HG03108 (cell line): Measurements from ENCODE around the gene ROBO4.

Experiments
- ATAC-seq: cut with Tn5 transposase; IDR thresholded peaks from one replicate; pipeline ENCODE4 v1.9.1; 2021; ENCODE audit warnings: moderate library complexity; ENCODE audit not compliant: unreplicated experiment

The ROBO4 gene

DNA sequence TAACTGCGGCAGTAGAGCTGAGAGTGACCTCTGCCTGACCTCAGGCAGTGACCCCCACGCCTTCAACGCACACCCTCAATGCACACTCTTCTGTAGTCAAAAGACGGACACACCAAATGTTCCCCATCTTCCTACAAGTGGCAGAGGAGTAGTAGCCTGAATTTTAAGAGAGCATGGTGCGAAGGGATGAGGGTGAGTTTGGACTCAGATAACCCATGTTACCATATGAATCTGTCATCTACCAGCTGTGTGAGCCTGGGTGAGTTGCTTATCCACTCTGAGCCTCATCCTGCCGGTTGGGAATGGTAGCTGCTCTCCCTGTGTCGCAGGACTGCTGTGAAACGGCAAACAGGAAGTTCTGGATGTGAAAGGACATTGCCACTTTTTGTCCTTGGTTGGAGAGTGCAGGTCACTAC, 53.0 kb downstream of the ROBO4 start:
- no peak for ATAC-seq

DNA sequence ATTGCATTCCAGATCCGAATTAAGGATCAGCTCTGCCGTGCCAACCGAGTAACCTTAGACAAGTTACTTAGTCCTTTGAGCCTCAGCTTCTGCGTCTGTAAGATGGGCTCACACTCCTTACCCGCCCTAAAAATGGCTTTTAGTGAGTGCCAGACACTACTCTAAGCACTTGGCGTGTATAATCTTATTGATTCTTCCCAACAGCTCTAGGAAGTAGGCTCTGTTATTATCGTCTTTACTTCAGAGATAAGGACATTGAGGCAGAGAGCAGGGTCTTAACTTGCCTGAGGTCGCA, 54.1 kb downstream of the ROBO4 start:
- ATAC-seq = no peak

DNA sequence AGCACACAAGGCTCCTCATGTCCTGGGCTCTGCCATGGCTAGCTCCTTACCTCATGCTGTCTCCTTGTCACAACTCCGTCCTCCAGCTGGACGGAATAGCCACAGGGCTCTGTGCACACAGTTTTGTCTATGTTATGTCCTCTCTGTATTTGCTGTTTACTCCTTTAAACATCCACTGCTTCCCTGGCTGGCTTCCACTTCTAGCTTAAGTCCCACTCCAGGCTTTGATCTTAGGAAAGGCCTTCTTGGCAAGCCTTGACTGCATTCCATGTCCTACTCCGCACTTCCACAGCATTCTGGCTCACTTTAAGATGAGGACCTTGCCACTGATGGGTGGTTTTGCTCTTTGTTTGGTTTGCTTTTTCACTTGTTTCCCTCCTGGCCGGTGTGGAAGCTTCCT, 55.4 kb downstream of the ROBO4 start:
- ATAC-seq = no peak

DNA sequence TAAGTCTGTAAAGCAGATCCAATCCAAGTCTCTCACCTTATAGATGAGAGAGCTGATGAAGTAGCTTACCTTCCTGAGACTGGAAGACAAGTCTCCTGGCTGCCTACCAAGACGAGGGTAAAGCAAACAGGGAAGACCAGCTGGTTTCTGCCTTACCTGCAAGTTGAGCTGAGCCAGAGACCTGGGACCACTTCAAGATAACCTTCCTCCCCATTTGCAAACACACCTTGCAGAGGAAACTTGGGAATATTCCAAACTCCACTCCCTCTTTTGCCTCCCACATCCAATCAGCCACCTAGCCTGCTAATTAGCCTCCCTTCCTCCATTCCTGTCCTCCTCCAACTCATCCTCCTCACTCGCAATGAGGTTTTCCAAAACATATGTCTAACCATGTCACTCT, 55.8 kb downstream of the ROBO4 start:
- ATAC-seq = no peak

DNA sequence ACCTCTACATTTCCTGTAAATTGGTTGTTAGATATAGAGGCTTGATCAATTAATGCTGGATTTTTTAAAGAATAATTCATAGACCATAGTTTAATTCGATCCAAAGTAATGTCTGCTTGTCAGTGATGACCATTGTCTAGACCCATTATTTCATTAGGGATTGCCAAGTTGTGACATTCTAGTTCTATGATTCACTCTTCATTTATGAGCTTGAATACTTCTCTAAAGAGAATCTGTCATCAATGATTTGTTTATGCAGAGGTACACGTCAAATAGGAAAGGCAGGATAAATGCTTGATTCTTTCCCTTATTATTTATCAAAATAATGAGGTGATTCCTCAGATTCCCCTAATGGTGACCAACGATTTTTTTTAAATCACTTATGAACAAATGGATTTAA, 56.5 kb downstream of the ROBO4 start:
- ATAC-seq = no peak

DNA sequence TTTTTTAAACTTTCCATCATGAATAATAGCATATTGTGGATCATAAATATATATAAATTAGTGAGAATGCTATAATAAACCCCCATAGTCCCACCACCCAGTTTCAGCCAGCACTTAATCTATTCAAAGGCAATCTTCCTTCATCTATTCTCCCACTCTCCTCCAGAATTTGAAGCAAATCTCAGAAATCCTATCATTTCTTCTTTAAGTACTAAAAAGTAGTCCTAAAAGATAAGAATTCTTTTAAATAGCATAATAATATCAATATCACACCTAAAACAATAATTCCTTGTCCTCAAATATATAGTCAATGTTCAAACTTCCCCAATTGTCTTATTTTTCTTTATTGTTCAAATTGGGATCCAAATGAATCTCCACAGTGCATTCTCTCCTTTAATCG, 57.0 kb downstream of the ROBO4 start:
- ATAC-seq = no peak

DNA sequence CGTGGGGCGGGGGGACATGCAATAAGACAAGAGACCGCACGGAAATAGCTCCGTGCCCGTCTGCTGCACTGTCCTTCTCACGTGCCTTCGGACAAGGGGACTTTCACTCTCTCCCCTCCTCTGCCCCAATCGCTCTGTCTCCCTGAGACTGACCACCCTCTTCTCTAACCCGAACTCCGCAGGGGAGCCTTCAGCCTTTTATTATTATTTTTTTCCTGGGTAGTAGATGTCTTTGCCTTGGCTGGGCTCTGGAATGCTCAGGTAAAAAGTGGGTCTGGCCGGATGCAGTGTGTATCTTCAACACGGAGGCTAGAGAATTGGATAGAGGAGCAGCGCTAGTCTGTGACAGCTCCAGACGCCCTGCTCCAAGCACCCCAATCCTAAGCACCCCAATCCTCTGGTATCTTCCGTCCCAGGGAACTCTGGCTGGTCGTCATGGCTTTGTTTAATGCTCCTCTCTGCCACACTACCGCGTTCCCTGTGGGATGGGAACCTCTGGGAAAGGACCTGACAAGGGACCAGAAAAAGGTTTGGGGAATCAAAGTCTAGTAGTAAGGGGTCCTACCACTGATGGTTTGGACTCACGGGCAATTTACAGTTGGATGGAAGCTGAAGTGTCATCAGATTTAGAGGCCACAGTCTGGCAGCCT, 57.6 kb downstream of the ROBO4 start:
- ATAC-seq = no peak

DNA sequence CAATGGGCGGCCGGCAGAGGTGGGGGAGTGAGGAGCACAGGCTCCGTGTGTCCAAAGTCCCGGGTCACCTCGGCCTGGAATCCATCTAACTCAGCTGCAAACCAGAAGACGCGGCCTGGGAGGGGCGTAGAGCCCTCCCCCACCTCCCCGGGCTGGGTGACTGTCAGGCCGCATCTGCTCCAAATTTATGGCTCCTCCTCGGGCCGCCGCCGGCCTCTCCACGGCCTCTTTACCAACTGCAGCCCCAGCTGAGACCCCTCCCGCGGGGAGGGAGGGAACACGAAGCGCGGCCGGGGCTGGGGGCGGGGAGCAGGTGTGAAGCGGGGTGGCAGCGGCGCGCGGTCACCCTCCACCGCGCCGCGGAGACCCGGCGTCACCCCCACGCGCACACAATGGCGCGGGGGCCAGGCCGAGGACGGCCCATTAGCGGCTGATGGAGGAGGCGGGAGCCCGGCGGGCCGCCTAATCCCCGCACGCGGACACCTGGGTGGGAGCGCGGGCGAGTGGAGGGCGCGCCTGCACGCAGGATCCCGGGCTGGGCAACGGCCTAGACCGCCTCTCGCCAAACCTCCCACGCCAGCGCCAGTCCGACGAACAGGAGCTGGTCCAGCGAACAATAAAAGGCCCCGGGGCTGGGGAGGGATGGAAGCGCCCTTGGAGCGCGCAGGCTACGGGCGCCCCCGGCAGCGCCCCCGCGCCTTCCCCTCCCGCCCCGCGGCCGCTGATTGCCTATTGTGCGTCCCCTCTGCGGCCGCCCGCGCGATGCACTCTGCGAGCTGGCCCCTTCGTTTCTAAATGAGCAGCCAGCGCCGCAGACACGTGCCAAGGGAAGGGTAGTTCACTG, 58.3 kb downstream of the ROBO4 start:
- ATAC-seq = no peak

DNA sequence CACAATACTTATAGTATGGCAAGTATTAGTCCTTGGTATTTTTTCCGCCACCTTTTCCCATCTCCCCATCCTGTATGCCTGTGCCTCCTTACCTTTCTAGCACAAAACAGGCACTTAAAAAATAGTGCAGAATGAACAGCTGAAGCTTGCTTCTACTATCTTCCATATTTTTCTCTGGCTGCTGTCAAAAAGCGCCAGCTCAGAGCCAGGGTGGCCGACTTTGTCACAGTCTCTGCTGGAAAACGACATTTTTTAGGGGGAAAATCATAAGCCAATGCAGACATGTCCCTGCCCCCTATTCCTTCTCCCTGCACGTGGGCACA, 58.9 kb downstream of the ROBO4 start:
- no peak for ATAC-seq

DNA sequence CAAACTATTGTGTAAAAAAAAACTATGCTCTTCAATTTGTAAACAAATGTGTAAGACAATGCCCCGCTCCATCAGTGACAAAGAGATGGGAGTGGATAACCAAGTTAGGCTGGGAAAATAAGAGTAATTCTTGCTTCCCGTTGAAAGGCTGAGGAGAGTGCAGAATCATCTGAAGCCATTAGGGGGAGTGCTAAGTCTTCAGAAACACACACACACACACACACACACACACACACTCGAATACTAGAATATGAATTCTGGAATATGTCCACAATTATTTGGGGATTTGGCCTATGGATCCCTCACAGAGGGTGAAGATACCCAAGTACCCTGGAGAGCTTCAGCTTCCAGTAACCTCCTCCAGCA, 60.2 kb downstream of the ROBO4 start:
- peak; percentile 40 for ATAC-seq

DNA sequence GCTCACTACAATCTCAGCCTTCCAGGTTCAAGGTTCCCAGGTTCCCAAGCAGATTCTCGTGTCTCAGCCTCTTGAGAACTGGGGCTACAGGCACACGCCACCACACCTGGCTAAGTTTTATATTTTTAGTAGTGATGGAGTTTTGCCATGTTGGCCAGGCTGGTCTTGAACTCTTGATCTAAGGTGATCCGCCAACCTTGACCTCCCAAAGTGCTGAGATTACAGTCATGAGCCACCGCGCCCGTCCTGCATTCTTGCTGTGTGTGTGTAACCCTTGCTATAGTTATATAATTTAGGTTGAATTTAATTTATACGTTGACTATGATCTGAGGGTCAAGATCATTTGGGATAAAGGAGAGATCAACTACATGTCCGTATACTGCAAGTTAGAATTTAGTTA, 61.7 kb downstream of the ROBO4 start:
- ATAC-seq = no peak

DNA sequence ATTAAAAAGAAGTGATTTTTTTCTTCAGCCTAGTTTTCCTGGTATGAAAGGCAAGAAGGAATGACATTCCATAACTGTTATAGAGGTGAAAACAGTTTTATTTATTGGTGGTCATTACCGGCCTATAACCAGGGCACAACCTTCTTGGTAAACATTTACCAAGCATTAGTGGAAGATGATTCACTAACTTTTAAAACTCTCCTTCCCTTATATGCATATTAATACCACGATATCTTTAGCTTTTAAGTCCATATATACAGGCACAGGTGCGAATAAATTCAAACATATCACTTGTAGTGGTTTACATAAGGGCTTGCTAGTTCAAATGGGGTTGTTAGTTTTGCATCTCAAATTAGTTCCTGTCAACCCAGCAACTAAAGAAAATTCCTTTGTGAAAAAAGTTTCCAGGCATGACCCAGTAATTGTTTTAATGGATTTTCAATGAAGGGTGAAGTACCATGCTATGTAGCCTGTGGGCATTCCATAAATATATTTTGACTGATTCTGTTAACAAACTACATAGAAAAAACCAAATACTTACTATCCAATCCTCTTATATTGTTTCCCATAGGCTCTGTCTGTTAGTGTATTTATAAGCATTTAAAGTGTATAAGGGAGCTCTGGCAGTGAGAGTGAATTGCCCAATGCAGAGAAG, 63.0 kb downstream of the ROBO4 start:
- no peak for ATAC-seq
